GM11168 (cell line): ENCODE data around the gene C18orf63.

Experiments used
- in situ Hi-C: fragments of 300-500 bp; cut with MboI; formaldehyde crosslinking; loops from one replicate; pipeline ENCODE4 v1.12.0; 2022; ENCODE audit warnings: low sequenced_read_pairs; ENCODE audit not compliant: unreplicated experiment

Gene C18orf63

DNA sequence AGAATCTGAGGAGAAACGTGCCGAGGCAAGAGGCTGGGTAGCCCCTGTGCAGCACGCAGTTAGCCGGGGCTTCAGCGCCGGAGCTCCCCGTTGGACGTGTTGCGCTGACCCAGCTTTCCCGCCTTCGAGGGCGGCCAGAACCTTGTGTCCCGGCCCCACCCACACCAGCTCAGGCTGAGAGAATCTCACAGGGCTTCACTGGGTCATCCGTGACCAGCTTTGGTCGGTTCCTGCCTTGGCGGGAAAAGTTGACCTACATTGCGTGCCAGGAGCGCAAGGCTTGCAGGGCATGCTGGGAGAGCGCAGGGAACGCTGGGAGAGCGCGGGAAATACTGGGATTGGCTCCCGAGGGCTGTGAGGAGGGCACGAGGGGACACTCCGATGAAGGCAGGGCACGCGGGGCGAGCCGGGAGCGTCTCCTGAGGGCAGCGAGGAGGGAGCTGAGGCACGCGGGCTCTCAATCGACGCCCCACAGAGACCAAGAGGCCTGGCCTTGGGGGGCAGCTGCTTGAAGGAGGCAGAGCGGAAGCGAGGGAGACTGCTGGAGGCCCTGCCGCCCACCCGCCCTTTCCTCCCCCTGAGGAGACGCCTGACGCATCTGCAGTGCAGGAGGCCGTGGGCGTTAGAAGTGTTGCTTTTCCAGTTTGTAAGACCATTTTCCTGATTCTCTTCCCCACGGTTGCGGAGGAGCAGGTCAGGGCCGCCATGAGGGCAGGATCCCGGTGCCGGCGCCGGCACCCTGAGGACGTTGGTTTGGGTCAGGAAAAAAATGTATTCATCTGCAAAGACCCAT, at the start of gene C18orf63:
Gene C18orf63, plus strand, starts transcription at position 376 of the 793 bp plus-strand sequence. CDS start 2,027 bp downstream, outside the sequence.
- in situ Hi-C loops, result no loop called here

DNA sequence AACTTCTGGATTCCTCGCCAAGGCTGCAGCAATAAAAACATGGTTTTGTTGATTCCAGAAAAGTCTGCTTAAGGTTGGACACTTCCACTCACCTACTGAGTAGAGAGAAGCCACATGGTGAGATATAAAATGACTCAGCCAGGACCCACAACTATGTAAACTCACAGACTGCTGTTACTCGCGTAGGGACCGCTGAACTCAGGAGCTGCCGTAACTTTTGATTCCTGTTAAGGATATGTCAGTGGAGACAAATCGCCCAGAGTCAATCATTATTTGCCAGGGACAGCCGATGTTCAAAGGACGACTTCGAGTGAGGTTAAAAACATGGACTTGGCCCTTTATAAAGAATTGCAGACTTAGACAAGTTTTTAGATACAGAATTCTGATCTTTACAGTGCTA, 49.5 kb upstream of the C18orf63 start:
- in situ Hi-C loops, result no loop called here

DNA sequence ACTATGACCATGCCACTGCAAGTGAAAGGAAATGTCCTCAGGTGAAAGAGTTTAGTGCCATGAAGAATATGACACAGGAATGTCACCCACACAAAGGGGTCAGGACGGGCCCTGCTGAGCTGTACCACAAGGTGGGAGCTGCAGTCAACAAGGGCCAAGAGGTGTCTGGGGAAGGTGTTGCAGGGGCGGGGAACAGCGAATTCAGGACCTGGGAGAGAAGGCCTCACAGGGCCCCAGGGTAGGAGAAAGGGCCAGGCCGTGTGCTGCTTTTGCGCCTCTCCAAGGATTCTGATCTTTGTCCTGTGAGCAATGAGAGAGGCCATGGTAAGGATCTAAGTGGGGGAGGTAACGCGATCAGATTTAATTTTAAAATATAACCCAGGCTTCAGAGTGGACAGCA, 47.5 kb upstream of the C18orf63 start:
- in situ Hi-C loops, result no loop called here

DNA sequence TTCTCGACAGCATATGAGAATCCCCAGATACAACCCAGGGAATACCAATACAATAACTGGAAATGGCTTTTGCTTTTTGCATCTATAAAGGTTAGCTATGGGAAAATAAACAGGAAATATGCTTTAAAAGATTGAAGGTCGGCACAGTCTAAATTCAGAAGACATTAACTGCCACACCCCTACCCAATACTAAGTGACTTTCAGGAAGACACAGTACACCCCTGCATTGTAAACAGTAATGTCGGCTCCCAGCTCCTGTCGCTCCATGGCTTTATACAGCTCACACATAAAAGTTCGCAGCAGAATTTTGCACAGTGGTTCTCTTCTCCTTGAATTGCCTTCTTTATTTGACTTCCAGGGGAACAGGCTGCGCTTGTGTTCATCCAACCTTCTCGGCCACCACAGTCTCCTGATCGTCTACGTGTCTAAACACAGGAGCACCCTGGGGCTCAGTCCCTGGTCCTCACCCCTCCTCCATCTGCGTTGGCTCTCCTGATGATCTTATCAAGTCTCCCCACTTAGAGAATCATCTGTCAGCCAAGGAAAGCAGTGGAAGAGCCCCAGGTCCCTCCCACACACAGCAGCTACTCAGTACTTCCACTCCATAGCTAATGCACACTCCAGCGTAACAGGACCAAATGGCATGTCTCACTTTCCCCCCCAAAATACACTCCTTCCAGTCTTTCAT, 46.6 kb upstream of the C18orf63 start:
- in situ Hi-C loops, result no loop called here

DNA sequence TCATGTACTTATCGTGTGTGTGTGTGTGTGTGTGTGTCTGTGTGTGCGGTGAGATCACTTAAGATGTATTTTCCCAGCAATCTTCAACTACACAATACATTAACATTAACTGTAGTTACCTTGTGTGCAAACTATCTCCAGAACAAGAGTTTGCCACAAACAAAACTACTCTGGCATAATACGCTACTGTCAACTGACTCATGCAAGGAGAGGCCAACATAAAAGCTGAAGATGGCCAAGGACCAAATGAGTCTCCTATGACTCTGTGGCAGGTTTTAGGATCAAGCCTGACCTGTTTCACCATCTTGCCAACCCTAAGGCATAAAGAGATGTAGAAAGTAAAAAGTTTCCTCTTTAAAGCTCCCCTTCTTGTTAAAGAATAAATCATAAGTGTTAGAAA, 44.0 kb upstream of the C18orf63 start:
- in situ Hi-C loops, result no loop called here

DNA sequence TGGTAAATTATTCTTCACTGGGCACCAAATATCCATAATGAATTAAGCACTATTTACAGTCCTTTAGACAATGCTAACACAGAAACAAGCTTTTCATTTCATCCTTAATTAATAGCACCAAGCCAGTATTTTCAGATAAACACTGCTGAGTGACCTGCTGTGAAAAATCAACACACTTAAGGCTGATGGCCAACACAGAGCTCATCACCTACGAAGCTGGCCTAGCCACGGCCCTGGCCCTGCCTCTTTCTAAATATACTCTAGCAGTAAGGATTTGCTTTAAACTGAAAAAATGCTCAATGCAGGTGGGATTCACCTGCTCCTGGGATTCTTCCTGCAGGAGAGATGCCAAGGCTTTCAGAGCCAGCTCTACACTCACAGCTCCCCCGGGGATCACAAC, 42.2 kb upstream of the C18orf63 start:
- in situ Hi-C loops, result no loop called here

DNA sequence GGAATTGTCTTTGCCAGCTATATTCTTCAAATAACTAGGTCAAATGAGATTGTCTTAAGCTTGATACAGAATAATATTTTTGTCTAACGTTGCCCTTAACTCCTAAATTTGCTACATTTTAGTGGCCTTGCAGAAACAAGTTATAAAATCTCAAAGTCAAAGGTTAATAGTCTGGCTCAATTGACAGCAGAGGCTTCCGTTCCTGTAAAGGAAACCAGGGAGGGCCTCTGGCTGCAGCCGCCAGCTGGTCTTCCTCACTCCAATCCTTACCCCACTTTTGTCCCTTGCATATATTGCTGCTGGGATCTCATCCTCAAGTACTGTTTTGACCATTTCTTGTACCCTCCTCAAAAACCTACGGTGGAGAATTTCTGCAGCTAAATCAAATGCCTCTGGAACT, 40.9 kb upstream of the C18orf63 start:
- in situ Hi-C loops, result no loop called here

DNA sequence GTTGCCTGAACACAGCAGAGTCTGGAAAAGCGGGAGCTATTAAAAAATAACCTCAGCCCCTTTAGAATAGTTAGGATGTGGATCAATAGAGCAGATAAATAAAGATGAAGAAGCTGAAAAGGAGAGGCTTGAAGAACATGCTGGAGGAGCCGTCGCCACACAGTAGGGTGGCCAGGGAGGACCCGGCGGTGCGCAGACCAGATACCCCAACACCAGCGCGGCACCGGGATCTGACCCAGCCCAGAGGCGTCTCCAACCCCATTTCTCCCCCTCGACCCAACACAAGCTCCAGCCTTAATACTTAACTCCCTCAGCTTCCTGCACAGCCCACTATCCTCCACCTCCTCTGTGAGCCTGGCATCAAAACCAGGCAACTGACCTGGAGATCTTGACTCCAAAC, 39.9 kb upstream of the C18orf63 start:
- in situ Hi-C loops, result no loop called here

DNA sequence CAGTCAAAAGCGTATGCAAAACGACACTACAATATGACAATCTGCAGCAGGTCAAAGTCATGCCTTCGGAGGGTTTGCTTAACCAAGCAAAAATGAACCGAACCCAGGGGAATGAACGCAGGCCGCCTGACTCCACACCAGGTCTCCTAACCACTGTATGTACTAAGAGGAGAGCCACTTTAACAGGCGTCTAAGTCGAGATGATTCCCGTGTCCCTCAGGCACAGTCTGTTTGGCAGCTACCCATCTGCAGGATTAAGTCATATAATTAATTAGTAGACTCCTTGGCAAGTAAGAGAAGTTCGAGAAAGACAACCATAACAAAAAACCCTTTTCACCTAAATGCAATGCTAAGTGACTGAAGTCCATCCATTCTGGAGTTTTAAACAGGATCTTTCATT, 39.0 kb upstream of the C18orf63 start:
- in situ Hi-C loops, result no loop called here

DNA sequence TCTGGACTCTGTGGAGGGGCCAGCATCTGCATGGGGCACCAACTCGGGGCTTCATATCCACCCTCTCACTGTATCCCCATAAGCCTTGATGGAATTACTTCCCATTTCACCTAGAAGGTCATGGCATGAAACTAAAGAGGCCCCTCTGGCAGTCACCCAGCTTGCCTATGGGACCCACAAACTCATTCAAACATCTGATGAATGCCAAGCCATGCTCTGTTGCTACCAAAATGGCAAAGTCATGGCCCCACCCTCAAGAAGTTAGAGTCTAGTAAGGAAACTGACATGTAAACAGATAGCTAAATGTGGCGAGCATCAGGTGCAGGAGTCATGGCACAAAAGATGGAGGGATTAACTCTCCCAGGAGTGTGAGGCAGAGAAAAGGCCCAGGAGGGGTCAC, 38.3 kb upstream of the C18orf63 start:
- in situ Hi-C loops, result no loop called here

DNA sequence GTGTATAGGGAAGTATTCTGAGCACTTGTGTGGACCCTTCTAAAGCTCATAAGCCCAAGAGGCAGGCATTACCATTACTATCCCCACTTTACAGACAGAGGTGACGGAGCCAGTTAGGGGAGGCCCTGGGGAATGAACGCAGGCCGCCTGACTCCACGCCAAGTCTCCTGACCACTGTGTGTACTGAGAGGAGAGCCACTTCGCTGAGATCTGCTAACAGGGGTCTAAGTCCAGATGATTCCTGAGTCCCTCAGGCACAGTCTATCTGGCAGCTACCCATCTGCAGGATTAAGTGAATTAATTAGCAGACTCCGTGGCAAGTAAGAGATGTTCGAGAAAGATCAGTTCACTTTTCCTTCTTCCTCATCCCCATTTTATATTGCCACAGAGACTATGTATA, 37.6 kb upstream of the C18orf63 start:
- in situ Hi-C loops, result no loop called here

DNA sequence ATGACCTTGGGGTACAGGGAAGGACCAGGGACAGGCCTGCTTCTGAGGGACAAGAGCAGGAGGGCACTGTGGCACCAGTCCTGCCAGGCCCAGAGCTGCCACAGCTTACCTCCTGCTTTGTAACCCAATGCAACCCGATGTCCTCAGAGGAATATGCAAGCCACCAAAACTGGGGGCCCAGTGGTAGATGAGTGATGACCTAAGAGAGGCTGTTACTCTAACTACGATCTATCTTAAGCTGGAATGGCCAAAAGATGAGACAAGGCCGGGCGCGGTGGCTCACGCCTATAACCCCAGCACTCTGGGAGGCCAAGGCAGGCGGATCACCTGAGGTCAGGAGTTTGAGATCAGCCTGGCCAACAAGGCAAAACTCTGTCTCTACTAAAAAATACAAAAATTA, 36.7 kb upstream of the C18orf63 start:
- in situ Hi-C loops, result no loop called here

DNA sequence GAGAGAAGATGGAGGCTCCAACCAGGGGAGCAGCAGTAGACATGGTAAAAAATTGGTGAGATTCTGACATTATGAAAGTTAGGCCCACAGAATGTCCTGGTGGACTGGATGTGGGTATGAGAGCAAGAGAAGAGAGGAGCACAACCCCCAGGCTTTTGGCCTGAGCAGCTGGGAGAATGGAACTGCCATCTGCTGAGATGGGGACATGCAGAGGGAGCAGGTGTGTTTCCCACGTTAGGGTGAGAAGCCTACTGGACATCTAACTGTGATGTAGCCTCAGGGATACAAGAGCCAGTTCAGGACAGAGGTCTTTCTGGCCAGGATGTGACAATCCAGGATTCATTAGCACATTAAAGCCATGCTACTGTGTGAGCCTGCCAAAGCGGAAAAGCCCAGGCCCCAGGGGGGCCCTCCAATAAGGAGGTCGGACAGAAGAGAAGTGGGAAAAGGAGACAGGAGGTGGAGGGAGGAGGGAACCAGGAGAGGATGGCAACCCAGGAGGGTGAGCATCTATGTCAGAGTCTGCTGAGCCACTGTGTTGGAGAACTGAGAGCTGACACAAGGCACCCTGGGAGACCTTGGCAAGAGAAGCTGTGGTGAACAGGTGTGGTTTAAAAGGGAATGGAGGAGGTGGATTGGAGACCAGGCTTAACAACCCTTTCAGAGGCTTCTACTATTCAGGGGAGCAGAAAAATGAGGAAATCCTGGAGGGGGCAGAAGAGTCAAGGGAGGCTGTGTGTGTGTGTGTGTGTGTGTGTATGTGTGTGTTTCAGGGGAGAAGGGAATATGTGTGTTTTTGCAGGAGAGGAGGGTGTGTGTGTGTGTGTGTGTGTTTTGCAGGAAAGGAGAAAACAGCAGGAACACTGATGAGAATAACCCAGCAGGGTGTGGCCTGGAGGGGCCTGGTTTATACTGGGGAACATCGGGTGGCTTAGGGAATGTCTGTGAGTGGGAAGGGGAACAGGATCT, 34.3 kb upstream of the C18orf63 start:
- in situ Hi-C loops, result no loop called here

DNA sequence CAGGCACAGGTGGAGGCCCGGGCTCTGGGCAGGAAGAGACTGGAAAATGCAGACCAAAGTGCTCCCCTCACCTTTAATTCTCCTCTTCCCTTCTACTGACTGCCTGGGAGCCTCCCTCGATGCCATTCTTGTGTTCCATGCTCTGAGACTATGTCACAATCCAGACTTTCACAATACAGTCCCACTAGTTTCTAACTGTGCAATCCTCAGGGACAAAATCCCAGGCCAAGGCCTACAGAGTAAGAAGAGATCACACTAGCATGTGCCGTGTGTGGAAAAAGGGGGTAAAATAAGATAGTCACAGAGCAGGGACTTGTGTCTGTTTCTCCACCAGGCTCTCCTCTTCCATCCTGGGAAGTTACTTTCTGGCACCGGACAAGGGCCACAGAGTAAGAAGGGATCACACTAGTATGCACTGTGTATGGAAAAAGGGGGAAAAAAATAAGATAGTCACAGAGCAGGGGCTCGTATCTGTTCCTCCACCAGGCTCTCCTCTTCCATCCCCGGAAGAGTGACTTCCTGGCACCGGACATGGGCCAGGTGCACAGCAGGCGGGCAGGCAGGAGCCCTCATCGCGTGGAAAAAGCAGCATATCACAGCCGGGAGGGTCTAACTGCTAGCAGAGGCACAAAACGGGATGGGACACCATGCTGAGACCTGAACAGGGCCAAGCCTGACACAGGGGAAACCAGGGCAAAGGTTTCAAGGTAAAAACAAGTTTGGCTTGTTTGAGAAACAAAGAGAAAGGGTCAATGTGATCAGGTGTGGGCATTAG, 33.5 kb upstream of the C18orf63 start:
- in situ Hi-C loops, result no loop called here

DNA sequence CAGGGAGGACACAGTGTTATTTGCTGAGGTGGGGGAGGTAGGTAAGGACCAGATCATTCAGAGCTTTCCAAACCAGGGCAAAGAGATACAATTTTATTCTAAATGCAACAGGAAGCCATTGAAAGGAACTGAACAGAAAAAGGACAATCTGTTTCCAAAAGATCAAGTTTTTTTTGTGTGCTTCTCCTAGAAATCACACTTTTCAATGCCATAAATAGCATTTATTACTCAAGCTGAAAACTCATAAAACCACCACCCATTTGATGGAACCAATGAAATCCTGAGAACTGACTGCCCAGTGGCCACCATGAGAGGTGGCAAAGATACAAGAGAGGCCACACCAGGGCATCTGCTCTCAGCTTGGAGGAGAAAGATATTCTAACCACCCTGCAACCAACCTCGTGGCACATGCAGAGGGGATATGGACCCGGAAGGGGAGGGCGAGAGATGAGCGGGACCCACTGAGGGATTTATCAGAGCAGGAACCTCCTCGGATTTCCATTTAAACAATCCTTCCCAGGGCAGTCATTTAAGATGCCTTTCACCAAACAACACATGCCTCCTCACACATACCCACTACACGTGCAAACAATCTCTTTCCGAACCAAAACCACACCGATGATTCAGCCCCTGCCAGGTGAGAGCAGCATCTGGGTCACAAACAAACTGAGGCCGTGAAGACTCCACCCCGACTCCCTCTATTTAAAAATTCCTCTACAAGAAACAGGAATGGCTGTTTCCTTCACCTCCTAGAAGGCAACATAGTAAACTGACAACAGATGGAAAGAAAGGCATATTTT, 32.7 kb upstream of the C18orf63 start:
- in situ Hi-C loops, result no loop called here

DNA sequence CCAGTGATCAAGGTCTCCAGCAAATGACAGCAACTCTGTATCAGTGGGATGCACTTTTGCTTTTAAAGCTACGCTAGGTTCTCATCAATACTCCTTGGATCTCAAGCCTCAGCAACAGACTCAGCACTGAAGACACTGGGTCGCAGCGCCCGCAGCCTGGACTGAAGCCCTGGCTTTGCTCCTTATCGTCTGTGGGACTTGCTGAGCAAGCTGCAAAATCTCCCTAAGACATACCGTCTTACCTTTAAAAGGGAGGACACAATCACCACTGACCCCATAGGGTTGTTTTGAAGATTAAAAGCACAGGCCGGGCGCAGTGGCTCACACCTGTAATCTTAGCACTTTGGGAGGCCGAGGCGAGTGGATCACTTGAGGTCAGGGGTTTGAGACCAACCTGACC, 32.0 kb upstream of the C18orf63 start:
- in situ Hi-C loops, result no loop called here

DNA sequence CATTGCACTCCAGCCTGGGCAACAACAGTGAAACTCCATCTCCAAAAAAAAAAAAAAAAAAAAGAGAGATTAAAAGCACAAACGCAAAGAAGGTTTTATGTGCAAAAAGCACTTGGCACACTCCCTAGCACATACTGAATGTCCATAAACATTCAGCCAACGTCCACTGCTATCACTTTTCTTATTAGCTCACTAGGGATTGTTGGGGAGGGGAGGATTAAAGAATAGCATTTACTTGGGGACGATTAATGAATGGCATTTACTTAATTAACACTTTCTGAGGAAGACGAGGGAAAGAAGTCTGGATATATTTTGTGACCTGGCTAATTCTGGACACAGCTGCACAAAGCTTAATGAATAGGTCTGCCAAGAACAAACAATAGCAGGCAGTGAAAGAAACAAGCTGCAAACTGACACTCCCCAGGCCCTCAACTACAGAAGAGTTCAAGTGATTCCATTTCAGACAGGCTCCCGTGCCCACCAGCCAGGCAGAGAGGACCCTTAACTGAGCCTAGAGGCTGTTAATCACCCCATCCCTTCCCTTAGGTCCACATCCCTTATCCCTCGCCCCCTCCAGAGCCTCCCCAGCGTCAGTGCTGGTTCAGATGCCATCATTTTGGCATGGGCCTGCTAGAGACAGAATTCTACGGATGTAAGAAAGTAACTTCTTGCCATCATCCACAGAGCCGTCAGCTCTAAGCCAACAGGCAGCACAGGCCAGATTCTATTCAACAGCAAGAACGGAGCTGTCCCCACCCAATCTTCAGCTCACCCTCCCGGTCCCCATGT, 31.3 kb upstream of the C18orf63 start:
- in situ Hi-C loops, result no loop called here

DNA sequence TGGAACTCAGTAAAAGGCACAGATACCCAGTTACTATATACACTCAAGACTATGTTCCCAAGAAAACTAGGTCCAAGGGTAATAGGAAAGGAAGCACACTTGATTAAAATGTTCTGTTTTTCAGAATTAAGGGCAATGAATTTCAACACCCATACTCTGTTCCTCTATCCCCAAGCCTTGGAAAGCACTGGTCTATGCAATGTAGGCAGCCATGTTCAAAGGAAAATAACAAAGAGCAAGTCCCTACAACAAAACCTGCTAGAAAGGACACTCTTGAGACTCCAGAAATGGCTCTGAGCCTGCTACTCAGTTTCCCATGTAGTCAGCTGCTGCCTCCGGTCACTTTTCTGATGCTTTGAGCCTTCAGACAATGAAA, 30.7 kb upstream of the C18orf63 start:
- in situ Hi-C loops, result no loop called here
